BE2C (cell line): ENCODE results near the gene HCRTR1.

ENCODE experiments used
- DNase-seq: peaks from one replicate; pipeline ENCODE4 v3.0.0-alpha.2; 2020
- H3K27me3 ChIP-seq: fragments of 250-450 bp; sonication (Bioruptor Pico); 2 replicates; pipeline ENCODE4 v1.5.1; 2020; ENCODE audit warnings: mild to moderate bottlenecking
- H3K36me3 ChIP-seq: fragments of 250-450 bp; sonication (Bioruptor Pico); 2 replicates; pipeline ENCODE4 v1.5.1; 2020; ENCODE audit warnings: mild to moderate bottlenecking
- H3K4me1 ChIP-seq: fragments of 250-450 bp; sonication (Bioruptor Pico); 2 replicates; pipeline ENCODE4 v1.5.1; 2020
- H3K4me3 ChIP-seq: 2 replicates; pipeline ENCODE4 v1.5.1; 2011; ENCODE audit warnings: low read depth, low read length
- H3K9me3 ChIP-seq: fragments of 250-450 bp; sonication (Bioruptor Pico); 2 replicates; pipeline ENCODE4 v1.5.1; 2020
- TF ChIP-seq, protein P1 (sequence below): IDR thresholded peaks from 2 replicates; pipeline ENCODE4 v1.5.1; 2012; ENCODE audit warnings: mild to moderate bottlenecking, low read depth, low read length

Gene HCRTR1

GRCh38 chr1:31570906-31571305 lies 46.6 kb upstream of the HCRTR1 start:
- Histone ChIP-seq H3K36me3 (no peaks in the 10 kb centered on the region), H3K27me3 (no peaks in the 10 kb centered on the region), H3K9me3 (no peaks in the 10 kb centered on the region), H3K4me3 (no peak overlapping the region), H3K4me1 (no peaks in the 10 kb centered on the region; the same call in 1 of the 2 replicates)
- no peak for DNase-seq
- TF ChIP-seq, protein P1, sequence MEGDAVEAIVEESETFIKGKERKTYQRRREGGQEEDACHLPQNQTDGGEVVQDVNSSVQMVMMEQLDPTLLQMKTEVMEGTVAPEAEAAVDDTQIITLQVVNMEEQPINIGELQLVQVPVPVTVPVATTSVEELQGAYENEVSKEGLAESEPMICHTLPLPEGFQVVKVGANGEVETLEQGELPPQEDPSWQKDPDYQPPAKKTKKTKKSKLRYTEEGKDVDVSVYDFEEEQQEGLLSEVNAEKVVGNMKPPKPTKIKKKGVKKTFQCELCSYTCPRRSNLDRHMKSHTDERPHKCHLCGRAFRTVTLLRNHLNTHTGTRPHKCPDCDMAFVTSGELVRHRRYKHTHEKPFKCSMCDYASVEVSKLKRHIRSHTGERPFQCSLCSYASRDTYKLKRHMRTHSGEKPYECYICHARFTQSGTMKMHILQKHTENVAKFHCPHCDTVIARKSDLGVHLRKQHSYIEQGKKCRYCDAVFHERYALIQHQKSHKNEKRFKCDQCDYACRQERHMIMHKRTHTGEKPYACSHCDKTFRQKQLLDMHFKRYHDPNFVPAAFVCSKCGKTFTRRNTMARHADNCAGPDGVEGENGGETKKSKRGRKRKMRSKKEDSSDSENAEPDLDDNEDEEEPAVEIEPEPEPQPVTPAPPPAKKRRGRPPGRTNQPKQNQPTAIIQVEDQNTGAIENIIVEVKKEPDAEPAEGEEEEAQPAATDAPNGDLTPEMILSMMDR: no peak

- Histone ChIP-seq H3K36me3 (no peaks in the 10 kb centered on the region), H3K9me3 (no peaks in the 10 kb centered on the region), H3K4me1 (no peaks in the 10 kb centered on the region; the same call in 1 of the 2 replicates), H3K4me3 (no peak overlapping the region), H3K27me3 (no peaks in the 10 kb centered on the region)
- TF ChIP-seq, protein P1: no peak
- DNase-seq: no peak
These were observed 45.9 kb upstream of the HCRTR1 start for GRCh38 chr1:31571340-31572295.

- Histone ChIP-seq H3K4me3 (no peak overlapping the region), H3K27me3 (no peaks in the 10 kb centered on the region), H3K36me3 (no peaks in the 10 kb centered on the region), H3K4me1 (no peaks in the 10 kb centered on the region; the same call in 1 of the 2 replicates), H3K9me3 (no peaks in the 10 kb centered on the region)
- TF ChIP-seq, protein P1: no peak
- DNase-seq: no peak
These were observed 45.0 kb upstream of the HCRTR1 start for GRCh38 chr1:31572323-31573104.

- TF ChIP-seq, protein P1: no peak
- no peaks in the 10 kb centered on the region; the same call in 1 of the 2 replicates for H3K4me1 ChIP-seq
- H3K4me3 ChIP-seq: no peak overlapping the region
- H3K9me3 ChIP-seq: no peaks in the 10 kb centered on the region
- no peak for DNase-seq
- H3K36me3 ChIP-seq: no peaks in the 10 kb centered on the region
- H3K27me3 ChIP-seq: no peaks in the 10 kb centered on the region
These were observed 44.2 kb upstream of the HCRTR1 start for GRCh38 chr1:31573261-31573660.

DNA sequence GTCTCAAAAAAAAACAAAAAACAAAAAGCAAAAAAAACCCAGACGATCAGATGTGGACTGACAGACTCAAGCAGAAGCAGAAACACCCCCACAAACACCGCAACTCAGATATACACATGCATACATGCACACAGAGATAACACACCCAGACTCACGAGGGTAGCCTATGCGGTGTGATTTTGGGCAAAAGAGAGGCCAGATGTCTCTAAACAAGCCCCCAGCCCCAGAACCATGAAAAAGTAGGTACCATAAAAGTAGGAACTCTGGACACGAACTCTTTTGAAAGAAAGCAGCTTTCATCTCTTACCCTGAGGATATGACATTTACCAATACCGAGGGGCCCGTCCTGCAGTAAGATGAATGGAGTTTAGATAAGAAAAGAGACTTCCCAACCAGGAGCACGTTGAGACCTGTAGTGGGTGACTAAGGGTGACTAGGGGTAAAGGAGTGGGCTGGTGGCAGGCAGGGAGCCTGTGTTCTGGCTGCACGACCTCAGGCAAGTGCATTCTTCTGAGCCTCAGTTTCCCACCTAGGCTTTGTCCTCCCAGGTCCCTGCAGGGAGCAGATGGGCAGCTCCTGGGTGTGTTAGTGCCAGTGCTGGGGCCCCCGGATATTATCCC lies 42.6 kb upstream of the HCRTR1 start:
- TF ChIP-seq, protein P1: no peak
- Histone ChIP-seq H3K4me3 (no peak overlapping the region), H3K9me3 (no peaks in the 10 kb centered on the region), H3K27me3 (no peaks in the 10 kb centered on the region), H3K36me3 (no peaks in the 10 kb centered on the region), H3K4me1 (peaks cover 5% of the 10 kb centered on the region)
- DNase-seq: no peak
